HG02588 (cell line): ENCODE measurements around the gene IGLL1.
"Not testable (repeated sequence)": the region's sequence is repeated elsewhere in the genome, so short reads cannot be mapped to it uniquely, and the experiment has no call there.

Source experiments
- ATAC-seq: cut with Tn5 transposase; IDR thresholded peaks from one replicate; pipeline ENCODE4 v1.9.1; 2021; ENCODE audit warnings: mild to moderate bottlenecking, moderate library complexity; ENCODE audit not compliant: unreplicated experiment

IGLL1 gene

DNA sequence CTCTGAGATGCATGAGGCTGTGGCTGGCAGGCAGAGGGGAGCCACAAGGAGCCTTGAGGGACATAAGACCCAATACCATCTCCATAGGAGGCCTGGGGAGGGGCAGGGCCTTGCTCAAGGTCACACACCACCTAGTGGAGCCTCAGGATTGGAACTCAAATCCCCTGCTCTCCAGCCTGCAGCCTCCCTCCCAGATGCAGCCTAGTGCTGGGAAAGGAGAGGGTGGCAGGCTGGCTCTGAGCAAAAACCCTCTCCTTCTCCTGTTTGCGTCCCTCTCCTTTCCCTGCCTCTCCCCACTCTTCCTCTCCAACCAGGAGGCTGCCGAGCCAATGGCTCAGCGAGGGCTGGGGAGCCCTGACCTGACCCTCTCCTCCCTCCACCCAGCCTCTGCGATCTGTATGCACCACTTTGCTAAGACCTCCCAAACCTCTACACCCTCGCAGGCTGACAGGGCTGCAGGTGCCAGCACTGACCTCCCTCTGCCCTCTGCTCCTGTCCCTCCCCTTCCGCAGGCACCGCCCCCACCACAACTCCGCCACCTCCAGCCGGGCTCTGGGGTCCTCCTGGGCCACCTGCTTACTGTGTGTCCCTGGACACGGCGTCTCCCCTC, 14.7 kb downstream of the IGLL1 start:
- ATAC-seq = no peak

DNA sequence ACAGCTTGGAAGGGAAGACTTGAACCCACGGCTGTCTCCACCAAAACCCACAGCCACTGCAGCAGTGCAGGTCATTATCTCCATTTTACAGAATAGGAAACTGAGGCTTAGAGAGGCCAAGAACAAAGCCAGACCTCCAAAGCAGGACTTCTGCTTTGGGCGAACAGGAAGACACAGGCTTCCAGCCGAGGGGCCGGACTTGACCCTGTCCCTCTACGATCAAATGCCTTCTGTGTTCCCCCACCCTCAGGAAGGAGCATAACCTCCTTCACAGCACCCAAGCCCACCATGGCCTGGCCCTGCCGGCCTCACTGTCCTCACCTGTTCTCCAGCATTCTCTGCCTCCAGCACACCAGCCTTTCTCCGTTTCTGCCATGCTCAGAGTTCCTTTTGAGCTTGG, 15.8 kb downstream of the IGLL1 start:
- ATAC-seq = no peak

DNA sequence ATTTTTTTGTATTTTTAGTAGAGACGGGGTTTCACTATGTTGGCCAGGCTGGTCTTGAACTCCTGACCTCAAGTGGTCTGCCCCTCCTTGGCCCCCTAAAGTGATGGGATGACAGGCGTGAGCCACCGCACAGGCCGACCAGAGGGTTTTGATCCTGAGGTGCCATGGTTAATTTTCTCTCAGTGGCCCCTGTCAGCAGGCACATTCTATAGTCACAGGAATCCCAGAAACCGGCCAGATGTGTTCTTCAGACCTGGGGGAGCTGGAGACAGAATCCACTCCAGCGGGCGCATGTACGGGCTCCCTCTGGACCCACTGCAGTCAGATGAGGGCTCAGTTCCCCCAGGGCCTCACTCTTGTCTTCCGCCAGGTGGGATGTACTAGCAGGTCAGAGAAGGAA, 17.0 kb downstream of the IGLL1 start:
- no peak for ATAC-seq

DNA sequence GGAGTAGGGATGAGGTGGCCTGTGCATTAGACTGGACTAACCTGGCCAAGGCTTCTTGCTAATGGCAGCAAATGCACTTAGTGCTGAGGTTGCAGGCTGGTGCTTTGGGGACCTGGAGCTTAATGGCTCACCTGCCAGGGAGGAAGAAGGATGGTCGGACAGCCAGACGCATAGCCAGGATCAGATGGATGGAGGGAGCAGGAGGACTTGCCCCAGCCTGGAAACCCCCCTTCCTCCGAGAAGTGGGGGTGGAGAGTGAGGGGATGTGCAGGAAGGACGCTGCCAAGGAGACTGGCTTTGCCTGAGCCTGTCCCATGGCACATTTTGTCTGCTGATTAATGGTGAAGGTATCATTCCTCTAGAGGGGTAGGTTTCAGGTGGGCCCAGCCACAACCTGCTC, 17.9 kb downstream of the IGLL1 start:
- ATAC-seq = no peak

DNA sequence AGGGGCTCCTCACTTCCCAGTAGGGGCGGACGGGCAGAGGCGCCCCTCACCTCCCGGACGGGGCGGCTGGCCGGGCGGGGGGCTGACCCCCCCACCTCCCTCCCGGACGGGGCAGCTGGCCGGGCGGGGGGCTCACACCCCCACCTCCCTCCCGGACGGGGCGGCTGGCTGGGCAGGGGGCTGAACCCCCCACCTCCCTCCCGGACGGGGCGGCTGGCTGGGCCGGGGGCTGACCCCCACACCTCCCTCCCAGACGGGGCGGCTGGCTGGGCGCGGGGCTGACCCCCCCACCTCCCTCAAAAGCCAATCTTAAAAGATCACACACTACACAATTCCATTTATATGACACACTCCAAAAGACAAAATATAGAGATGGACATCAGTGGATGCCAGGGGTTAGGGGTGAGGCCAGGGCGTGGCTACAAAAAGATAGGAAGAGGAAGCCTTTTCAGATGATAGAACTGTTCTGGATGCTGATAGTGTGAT, 19.0 kb downstream of the IGLL1 start:
- not testable (repeated sequence) for ATAC-seq

DNA sequence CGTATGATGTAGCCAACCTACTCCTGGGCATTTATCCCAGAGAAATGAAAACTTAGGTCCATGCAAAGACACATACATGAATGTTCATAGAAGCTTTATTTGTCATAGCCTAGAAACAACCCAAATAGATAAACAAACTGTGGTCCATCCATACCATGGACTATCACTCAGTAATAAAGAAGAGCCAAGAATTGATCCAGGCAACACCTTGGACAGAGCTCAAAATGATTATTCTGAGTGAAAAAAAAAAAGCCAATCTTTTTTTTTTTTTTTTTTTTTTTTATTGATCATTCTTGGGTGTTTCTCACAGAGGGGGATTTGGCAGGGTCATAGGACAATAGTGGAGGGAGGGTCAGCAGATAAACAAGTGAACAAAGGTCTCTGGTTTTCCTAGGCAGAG, 19.9 kb downstream of the IGLL1 start:
- not testable (repeated sequence) for ATAC-seq

DNA sequence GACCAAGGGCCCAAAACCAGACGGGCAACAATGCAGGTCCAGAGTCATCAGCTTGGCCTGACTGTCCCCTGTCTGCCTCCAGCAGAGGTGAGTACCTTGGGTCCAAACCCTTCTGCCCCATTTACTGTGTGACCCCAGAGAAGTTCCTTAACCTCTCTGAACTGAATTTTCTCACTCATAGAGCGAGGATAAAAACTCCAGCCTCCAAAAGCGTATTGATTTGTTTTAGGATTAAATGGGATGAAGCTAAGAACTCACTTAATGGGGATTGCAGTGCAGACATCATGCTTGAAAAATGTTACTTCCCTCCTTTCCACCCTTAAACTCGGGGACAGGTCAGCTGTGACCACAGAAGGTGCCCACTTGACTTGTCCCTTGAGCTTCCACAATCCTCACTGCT, 22.6 kb downstream of the IGLL1 start:
- no peak for ATAC-seq

DNA sequence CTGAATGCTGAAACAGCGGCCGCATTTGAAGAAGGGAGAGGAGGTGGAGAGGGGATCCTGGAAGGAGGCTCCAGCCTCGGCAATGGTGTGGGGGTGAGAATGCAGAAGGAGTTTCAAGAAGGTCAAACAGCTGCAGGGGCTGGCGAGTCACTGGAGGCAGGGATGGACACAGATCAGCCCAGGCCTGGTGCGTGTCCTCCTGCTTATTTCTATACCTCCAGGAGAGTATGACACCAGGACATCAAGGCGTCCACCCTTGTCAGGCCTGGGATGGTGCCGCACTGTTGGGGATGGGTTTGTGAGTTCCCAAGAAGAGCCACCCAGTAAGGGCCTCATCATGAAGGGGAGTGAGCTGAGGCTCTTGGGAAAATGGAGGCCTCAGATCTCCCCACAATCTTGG, 23.1 kb downstream of the IGLL1 start:
- ATAC-seq = no peak

DNA sequence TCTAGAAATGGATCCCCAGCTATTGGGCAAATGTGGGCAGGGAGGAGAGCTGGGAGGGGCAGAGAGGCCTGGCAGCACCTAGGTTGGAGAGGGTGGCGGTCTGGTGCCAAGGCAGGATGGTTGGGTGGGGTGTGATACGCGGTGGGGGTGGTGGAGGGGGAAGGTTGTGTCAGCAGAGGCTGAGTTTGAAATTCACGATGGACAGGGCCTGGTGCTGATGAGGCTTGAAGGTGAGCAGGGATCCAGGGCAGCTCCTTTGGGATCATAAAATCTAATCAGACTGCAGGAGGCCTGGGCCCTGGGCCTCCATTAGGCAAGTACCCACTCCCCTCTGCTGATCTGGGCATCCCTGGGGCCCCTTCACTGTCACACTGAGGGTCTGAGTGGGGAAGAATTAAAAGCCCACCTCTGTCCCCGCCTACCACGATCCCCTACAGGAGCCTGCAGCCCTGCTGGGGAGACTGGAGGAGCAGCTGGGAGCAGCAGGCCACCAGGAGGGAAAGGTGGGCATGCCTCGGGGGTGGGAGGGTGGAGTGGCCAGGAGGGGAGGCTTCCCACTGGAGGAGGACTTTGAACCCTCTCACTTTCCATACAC, 24.0 kb downstream of the IGLL1 start:
- no peak for ATAC-seq

DNA sequence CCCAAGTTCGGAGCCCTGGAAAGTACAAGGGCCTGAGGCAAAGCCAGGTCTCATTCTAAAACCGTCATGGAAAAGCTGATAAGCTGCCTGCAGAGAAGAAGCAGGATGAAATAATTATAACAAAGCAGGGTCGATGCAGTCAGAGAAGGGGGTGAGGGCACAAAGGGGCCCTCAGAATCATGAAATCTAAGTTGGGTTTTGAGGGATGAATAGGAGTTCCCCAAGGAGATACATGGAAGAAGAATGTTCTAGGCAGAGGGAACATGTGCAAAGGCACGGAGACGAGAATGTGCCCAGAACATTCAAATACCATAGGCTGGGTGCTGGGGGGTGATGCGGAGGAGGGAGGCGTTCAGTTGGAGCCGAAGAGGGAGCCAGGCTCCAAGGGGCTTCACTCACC, 25.0 kb downstream of the IGLL1 start:
- no peak for ATAC-seq

DNA sequence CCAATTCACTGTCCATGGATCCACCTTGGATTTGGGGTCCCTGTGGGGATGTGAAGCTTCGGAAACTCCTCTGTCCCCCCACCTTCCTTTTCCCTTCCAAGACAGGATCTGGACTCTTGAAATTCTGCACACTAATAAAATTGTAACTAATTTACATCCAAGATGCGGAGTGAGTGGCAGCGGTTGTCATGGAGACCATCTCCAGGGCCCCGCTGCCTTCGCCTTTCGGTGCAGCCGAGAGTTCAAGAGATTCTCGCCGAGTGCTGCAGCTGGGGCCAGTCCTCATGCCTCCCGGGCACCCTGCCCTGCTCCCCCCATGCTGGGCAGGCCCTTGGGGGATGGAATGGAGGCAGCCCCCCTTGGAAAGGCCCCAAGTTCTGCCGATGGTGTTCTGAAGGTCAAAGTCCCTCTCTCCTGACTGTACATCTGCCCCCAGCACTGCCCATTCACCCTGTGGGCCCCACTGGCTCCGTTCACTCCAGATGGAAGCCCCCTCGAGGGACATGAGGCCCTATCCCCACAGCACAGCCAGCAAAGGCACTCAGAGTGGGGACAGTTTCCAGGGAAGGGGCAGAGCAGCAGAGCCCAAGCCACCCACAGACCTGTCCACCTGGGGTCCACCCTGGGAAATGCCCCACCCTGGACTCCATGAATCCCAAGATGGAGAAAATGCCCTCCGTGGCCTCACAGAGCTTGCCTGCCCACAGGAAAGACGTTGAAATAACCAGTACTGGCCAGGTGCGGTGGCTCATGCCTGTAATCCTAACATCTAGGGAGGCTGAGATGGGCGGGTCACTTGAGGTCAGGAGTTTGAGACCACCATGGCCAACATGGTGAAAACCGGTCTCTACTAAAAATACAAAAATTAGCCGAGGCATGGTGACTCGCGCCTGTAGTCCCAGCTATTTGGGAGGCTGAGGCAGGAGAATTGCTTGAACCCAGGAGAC, 25.9 kb downstream of the IGLL1 start:
- ATAC-seq = no peak

DNA sequence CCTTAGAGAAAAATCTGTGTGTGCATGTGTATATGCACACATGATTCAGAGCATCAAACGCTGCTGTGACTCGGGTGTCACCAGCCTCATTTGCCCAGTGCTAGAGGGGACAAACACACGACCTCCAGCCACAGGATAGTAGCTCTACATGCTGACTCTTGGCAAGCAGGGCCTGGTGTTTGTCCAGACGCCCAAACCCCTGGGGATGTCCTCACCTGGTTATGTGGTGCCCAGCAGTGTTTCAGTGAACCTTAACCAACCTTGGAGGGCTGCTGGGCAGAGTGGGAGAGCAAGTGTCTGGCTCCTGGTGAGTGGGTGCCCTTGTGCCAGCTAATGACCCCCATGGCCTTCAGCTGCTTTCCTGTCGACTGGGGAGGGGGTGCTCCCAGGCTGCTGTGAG, 26.7 kb downstream of the IGLL1 start:
- ATAC-seq = no peak

DNA sequence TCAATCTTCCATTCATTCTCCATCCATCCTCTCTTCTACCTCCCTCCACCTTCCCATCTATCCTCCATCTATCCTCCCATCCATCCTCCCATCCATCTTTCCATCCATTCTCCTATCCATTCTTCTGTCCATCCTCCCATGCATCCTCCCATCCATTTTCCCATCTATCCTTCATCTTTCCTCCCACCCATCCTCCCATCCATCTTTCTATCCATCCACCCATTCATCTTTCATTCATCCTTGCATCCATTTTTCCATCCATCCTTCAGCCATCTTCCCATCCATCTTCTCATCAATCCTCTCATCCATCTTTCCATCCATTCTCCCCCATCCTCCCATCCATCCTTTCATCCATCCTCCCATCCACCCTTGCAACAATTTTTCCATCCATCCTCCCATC, 27.5 kb downstream of the IGLL1 start:
- no peak for ATAC-seq

DNA sequence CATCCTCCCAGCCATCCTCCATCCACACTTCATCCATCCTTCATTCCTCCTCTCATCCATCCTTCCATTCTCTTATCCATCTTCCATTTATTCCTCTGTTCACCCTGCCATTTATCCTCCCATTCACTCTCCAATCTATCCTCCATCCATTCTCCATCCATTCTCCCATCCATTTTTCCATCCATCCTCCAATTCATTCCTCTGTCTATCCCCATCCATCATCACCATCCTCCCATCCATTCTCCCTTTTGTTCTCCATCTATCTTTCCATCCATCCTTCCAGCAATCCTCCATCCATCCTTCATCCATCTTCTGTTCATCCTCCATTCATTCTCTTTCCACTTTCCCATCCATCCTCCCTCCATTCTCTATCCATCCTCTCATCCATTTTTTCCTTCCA, 28.7 kb downstream of the IGLL1 start:
- no peak for ATAC-seq

DNA sequence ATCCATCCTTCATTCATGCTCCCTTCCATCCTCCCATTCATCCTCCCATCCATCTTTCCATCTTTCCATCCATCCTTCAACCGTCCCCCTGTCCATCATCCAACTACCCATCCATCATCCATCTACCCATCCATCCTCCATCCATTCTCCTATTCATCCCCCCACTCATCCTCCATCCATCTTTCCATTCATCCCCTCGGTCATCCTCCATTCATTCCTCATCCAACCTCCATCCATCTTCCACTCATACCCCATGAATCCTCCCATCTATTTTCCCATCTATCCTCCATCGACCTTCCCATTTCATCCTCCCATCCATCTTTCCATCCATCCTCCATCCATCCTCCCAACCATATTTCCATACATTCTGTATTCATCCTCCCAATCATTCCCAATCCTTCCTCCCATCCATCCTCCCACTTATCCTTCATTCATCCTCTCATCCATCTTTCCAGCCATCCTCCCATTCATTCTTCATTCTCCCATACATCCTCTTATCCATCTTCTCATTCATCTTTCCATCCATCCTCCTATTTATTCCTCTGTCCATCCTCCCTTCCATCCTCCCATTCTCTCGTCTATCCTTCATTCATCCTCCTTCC, 29.9 kb downstream of the IGLL1 start:
- ATAC-seq = no peak

DNA sequence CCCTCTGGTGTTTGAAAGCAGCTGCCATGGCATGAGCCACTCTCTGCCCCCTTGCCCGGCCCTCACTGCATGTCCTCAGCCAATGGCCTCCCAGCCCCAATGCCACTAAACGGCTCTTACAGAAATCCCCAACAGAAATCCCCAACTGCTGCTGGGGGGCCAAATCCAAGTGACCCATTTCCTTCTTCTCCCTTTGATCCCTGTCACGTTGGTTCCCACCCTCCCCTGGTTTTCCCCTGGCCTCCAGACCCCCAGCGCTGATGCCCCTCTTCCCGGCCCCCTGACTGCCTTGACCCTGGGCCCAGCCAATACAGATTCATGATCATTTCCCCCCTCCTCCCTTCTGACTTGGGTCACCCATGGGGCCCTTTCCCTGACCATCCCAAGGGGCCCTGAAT, 30.9 kb downstream of the IGLL1 start:
- no peak for ATAC-seq

DNA sequence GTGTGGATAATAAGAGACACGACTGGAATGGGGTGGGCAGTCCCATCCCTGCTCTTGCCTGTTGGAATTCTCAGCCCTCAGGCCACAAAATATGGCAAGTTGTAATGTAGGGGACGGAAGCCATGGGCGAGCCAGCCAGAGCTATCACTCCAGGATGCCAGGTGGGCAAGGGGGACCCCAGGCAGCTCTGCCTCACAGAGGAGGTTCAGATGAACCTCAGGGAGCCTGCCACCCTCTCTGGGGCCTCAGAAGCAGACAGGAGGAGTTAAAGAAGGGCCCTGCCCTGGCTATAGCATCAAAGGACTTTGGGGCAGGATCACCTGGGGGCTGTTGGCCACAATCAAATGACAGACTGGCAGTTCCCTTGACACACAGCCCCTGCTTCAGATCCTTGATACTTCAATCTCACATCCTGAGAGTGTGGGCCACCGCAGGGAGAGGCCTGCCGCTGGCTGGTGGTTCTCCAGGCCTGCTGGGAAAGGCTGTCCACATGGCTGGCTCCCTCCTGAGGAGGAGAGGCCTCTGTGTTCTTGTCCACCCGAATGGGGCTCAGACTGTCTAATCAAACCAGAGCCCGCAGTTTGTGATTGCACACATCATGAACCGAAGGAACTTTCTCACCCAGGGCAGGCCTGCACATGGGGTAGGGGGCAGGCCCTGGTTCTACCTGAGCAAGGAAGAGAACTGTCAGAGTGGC, 31.4 kb downstream of the IGLL1 start:
- no peak for ATAC-seq

DNA sequence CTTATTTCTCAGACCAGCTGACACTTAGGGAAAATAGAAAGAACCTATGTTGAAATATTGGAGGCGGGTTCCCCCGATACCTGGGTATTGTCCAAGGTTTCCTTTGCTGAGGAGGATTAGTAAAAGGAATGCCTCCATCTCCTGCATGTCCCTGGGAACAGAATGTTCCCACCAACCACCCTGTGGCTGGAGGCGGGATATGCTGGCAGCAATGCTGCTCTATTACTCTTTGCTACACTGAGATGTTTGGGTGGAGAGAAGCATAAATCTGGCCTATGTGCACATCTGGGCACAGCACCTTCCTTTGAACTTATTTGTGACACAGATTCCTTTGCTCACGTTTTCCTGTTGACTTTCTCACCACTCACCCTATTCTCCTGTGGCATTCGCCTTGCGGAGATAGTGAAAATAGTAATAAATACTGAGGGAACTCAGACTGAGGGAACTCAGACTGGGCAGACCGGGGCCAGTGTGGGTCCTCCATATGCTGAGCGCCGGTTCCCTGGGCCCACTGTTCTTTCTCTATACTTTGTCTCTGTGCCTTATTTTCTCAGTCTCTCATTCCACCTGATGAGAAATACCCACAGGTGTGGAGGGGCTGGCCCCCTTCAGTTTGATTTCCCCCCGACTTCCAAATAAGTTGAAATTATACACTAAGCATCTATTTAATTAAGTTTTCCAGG, 32.1 kb downstream of the IGLL1 start:
- ATAC-seq = no peak

DNA sequence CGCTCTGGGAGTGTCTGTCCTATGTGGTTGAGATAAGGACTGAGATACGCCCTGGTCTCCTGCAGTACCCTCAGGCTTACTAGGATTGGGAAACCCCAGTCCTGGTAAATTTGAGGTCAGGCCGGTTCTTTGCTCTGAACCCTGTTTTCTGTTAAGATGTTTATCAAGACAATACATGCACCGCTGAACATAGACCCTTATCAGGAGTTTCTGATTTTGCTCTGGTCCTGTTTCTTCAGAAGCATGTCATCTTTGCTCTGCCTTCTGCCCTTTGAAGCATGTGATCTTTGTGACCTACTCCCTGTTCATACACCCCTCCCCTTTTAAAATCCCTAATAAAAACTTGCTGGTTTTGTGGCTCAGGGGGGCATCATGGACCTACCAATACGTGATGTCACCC, 32.7 kb downstream of the IGLL1 start:
- ATAC-seq = not testable (repeated sequence)

DNA sequence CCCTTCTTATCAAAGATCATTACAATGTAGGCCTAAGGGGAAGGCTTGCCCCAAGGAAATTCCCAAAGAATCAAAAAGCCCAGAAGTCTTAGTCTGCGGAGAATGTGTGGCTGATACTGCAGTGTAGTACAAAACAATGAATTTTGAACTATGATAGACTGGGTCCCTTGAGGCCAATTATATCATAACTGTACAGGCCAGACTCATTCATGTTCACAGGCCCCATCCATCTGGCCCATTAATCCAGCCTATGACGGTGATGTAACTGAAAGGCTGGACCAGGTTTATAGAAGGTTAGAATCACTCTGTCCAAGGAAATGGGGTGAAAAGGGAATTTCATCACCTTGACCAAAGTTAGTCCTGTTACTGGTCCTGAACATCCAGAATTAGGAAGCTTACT, 35.2 kb downstream of the IGLL1 start:
- ATAC-seq = no peak
